HS-5 (cell line): Measurements from ENCODE around the gene KCTD16.

Source experiments
- DNase-seq: peaks from one replicate; pipeline ENCODE4 v3.0.0-alpha.2; 2012; ENCODE audit warnings: low read depth

The KCTD16 gene

DNA sequence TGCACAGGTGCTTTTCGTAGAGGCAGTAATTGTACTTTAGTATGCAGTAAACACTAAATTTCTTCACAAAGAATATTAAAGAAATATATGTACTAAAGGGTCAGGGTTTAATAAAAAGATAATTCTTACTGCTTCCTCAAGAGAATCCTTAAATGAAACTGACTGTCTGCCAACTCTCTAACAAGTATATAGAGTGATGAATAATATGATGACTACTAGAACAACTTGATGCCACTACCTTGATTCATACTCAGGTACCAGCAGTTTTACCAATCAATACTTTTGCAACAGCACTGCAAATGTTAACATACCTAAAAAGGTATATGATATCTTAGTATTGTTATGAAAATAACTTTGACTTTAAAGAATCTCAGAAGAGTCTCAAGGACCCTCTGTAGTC lies 4.0 kb upstream of the KCTD16 start:
- DNase-seq = no peak

GRCh38 chr5:144167998-144168397 lies 2.7 kb upstream of the KCTD16 start:
- no peak for DNase-seq

DNA sequence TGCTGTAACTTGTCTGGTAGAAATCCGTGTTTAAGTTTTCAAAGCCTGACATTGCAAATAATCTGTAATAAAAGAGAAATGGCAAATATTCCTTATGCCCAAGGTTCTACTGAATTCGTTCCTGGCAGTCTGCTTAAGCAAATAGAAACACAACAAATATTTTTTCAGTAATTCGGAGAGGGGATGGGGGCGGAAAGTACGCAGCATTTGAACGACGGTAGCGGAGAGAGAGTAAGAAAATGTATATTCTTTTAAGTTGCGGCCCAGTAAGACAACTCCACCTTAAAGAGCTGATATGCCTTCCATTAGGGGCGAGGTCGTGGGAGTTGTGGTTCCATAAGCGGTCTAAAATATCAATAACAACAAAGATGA lies 783 bp upstream of the KCTD16 start:
- DNase-seq = no peak

- DNase-seq = no peak
Observed at GRCh38 chr5:144173766-144174165, 3.1 kb downstream of the KCTD16 start.

DNA sequence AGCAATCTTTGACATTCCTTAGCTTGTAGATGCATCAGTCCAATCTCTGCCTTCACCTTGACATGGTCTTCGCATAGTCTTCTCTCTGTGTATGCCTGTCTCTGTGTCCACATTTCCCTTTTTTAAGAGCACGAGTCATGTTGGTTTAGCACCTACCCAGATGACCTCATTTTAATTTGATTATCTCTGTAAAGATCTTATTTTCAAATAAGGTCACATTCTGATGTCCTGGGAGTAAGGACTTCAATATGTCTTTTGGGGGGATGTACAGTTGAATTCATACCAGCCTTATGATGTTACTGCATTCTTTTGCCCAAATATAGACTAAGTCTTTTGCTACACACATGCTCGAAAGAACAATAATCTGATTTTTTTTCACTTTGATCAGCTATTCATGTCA lies 6.9 kb downstream of the KCTD16 start:
- no peak for DNase-seq

GRCh38 chr5:144179226-144179625 lies 8.6 kb downstream of the KCTD16 start:
- no peak for DNase-seq

DNA sequence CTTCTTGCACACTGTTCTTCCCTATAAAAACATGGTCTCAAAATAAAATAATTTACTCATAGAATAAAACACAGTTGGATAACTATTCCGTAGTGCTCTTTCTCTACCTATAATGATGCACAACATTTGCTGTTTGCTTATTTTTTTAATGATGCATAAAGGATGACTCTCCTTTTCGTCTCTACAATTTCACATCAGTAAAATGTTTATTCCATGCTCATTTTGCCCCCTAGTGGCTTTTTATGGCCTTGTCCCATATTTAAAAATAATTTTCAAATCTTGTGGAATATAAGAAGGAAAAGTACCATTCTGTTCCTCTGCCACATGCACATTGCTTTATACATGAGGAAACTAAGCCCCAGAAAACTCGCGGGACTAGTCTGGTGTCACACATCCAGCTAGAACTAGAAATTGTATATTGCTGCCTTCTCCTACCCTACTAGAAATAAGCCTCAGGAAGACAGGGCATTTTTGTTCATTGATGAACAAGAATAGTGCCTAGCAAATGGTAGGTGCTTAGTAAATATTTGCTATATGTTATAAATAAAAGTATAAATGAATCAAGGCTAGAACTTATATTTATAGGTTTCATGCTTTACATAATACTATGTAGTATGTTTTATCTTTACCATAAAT lies 12.7 kb downstream of the KCTD16 start:
- no peak for DNase-seq

- peak; percentile 80 for DNase-seq
Observed at GRCh38 chr5:144187699-144188294, 17.1 kb downstream of the KCTD16 start.

DNA sequence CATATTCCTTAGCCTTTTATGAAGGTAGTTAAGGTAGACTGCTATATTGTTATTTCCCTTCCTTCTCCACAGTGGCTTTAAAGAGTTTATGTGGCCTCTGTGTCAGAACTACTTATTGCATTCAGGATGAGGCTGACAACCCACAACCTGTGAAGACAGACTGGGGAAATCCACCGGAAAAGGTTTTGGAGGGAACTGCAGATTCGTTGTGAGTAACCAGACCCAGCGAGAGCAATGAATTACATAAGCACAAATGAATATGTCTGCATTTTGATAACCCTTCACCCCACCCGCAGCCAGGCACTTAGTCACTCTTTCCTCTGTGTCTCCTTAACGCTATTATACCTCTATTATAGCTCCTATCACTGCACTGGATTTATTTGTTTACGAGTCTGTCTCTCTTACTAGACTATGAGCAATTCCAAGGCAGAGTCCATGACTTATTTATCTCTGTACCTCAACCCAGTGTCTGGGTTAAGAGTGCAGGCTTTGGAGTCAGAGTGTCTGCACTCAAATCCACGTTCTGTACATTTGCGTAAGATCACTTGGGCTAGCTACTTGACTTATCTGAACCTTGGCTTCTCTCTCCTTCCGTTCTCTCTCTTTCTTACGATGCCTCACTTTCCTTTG lies 19.2 kb downstream of the KCTD16 start:
- peak; percentile 82 for DNase-seq

DNA sequence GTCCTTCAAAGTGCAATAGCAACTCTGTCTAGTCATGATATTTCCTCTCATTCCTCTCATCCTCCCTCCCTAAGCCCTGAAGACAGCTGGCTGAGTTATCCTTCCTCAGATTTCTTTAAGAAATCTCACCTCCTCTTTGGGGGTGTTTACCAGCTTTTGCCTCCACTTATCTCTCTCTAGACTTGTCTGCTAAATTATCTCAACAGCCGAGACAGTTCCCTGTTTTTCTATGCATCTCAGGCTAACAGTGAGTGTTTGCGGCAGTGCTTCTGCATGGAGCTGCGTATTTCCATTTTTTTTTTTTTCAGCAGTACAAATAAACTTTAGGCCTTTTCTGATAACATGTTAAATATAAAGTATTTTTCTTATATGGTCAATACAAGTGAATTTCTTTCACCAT lies 20.9 kb downstream of the KCTD16 start:
- DNase-seq = no peak

DNA sequence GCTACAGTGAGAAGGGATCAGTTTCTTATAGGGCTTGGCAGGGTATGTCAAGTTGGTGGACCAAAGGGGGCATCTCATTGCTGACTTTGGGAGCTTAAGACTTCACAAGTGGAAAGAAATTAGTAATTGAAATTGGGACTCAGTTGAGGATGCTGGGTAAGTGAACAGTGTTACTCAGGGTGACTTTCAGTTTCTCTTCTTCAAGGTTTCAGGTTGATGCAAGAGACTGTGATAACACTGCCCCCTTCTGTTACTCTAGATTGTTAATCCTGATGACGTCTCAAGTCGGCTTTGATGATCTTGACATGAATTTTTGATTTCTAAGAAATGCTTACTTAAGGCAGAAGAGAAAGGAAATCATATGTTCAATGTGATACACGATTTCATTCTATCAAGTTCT lies 21.3 kb downstream of the KCTD16 start:
- no peak for DNase-seq

DNA sequence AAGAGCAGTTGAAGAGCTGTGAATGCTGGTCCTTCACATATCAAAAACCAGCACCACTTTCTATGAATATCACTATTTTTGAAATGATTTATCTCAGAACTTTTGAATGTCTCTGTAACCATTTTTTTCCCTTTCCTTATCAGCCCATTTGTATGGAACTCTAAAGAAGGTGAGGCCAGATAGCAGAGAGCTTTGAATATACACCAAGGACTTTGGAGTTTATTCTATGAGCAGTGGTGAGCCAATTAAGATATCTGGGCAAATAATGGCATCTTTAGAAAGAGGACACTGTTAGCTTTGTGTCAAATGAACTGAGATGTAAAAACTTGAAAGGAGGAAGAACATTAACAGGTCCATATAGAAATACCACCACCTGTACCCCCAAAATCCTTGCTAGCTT lies 22.0 kb downstream of the KCTD16 start:
- no peak for DNase-seq

GRCh38 chr5:144194144-144194543 lies 23.5 kb downstream of the KCTD16 start:
- DNase-seq = no peak

DNA sequence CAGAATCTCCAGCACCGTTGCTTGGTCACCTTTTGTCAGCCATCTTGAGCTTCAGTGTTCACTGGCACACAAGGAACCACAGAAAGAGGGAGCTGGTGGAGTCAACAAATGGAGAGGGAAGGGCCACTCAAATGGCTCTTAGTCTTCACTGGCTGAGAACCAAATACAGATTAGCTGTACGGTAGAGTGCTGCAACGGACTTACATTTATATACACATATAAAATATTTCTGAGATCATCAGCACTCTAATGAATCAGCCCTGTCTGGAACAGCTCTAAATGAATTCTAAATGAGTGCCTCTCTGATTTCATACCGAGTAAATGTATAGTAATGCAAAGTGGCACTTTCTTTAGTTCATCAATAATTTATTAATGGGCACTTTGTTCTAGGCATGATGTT lies 24.8 kb downstream of the KCTD16 start:
- DNase-seq = no peak

- DNase-seq = no peak
Observed at GRCh38 chr5:144196612-144197011, 25.9 kb downstream of the KCTD16 start.

DNA sequence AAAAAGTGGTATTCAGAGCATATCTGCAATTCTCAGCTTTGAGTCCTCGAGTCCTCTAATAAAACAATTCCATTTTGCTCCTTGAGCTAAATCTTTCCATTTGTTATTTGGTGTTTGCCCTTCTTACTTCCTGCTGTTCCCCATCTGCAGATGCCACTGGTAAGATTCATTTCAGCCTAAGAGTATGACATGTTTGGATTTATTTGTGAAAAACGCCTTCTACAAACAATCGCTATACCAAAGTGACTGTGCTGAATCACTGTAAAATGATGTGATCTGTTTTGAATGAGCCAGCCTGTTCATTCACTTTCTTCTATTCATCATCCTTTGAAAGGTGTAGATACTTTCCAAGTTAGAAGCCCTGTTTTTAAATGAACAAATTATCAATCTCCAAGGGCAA lies 27.7 kb downstream of the KCTD16 start:
- no peak for DNase-seq

DNA sequence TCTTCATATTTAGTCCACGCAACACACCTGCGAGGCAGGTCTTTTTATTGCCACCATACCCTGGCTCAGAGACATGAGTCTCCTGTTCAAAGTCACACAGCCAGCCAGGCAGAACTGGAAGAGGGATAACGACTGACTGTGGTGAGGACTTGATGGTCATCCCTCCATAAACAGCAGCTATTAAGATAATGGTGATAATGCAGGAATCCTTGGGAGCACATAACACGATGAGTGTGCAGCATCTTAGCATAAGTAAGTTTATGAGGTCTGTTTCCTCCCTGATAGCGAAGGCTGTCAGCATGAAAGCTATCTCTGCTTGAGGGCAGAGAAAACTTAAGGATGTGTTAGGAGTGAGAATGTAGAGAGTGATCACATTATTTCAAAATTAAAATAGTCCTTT lies 30.9 kb downstream of the KCTD16 start:
- DNase-seq = no peak

DNA sequence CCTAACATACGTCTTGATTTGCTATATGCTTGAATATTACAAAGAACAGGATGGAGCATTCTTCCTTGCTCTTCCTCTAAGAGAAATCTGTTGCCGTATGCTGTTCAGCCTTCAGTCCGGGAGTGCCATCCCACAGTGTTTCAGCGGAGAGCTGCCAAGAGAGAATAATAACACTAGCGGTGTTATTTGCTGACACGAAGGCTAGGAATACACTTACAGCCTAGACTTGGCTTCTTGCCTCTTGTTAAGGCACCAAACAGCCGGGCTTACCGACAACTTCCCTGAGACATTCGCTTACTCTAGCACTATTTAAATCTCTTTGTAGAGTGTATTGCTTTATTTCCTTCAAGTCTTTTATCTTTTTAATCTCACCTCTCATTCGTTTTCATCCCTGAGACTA lies 31.4 kb downstream of the KCTD16 start:
- DNase-seq = no peak

DNA sequence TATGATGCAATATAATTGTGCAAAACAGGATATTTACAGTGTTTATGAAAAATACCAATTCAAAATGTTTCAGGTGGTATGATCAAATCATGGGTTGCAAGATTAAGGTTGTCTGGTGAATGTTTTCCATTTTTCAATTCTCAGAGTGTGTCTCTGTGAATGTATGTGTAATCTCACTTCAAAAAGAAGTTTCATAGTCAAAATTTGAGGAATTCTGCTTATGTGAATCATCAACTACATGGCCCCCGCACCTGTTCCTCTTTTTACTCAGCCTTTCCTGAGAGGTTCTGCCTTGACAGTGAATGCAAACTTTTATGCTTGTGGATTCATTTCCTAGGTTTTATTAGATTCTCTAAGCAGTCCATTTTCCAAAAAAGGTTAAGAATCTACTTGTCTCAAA lies 32.1 kb downstream of the KCTD16 start:
- no peak for DNase-seq

GRCh38 chr5:144203750-144204596 lies 33.3 kb downstream of the KCTD16 start:
- peak; percentile 62 for DNase-seq

DNA sequence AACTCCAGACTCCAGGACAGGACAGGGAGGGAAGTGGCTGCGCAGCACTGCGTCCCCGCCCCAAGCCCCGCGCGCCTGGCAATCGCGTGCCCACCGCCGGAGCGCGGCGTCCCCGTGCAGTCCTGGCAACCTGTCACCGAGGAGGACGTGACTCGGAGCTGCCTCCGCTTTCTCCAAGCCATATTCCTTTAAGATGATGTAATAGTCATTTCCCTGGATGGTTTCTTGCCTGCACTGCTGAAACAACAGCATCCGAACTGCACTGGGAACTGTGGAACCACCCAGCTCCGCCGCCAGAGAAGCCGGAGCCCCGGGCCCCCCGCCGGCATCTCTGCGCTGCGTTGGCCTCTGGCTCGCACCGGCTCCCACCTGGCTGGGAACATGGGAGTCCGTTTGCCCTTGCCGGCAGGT lies 34.5 kb downstream of the KCTD16 start:
- no peak for DNase-seq

GRCh38 chr5:144206141-144206540 lies 35.5 kb downstream of the KCTD16 start:
- no peak for DNase-seq

- no peak for DNase-seq
Observed at GRCh38 chr5:144207875-144208444, 37.3 kb downstream of the KCTD16 start.
